GM19395 (cell line): ENCODE results near the gene CASP7.
A peak's percentile ranks its signal among the peaks of the same experiment; 100 is the strongest.

Experiments used
- ATAC-seq: cut with Tn5 transposase; IDR thresholded peaks from one replicate; pipeline ENCODE4 v1.9.1; 2021; ENCODE audit warnings: mild to moderate bottlenecking, moderate library complexity; ENCODE audit not compliant: unreplicated experiment

CASP7 gene

DNA sequence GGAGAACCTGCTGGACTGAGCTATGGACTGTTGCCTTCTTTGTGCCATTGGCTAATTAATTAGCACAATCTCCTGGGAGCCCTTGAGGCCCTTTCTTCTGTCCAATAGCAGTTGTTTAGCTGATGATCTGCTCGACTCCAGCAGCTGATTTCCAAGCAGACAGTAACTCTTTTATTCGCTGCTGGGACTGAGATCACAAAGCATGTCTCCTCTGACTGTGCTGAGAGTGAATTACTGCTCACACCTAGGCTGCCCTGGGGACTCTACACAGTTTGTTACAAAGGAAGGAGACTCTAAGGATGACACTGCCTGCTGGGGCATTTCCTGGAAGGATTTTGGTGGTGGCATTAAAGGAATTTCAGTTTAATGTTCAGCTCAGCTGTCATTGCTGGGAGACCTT is 31.4 kb downstream of the CASP7 start:
- no peak for ATAC-seq

DNA sequence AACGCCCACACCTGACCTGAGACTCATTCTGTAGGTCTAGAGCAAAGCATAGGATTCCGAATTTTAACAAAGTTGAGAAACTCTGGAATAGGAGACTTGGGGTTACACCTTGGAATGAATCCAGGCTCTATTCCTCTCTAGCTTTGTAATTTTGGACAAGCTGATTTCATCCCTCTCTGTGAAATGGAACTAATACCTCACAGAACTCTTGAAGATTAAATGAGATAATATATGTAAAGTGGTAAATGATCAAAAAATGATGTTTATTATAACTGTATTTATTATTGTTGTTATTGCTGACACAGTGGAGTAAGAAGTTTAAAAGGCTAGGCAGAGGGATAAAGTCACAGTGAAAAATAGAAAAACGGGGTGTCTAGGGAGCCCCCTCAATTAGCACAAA is 32.3 kb downstream of the CASP7 start:
- ATAC-seq, result no peak

DNA sequence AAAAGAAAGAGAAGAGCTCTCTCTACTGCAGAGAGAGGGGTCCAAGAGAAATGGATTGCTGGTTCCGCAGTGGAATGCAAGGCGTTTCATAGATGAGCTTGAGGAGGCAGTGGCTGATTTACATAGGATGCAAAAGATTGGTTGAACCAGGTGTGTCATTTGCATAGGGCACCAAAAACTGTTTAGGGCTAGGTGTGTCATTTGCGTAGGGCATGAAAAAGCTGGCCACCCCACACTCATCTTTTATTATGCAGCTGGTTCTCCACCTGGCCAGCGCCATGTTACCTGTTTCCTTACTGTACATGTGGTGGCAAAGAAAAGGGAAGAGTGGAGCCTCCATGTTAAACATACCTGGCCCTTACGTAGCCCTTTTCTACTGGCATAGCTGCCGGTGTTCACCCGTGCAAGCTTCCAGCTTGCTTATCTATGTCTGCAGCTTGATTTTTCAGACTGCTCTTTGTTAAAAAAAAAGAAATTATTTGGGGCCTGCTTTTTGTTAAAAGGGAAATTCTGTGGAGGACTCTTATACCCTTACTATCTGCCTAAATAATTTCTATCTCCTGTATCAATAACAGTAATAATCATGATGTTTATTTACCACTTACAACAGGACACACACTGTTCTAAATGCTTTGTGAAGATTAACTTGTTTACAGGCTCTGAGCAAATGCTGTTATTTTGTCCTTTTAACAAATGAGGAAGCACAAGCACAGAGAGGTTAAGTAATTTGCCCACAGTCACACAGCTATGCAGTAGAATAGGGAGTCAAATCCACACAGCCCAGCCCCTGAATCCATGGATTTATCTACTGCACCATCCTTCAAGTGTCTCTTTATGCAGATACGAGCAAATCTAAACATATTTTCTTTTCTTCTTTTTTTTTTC is 33.3 kb downstream of the CASP7 start:
- ATAC-seq, result no peak

DNA sequence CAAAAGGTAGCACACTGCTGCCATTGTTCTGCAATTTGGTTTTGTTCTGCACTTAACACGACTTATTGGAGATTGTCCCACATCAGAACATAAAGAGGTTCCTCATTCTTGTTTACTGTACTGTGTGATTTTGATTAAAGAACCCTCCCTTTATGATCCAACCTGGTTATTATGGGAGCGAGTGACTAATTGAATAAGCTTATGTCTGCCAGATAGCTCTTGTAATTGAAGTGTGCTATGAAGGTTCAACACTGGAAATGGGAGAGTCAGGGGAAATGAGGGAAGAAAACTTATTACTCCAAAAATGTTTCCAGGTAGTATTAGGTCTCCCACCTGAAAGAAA is 33.9 kb downstream of the CASP7 start:
- ATAC-seq, result no peak

DNA sequence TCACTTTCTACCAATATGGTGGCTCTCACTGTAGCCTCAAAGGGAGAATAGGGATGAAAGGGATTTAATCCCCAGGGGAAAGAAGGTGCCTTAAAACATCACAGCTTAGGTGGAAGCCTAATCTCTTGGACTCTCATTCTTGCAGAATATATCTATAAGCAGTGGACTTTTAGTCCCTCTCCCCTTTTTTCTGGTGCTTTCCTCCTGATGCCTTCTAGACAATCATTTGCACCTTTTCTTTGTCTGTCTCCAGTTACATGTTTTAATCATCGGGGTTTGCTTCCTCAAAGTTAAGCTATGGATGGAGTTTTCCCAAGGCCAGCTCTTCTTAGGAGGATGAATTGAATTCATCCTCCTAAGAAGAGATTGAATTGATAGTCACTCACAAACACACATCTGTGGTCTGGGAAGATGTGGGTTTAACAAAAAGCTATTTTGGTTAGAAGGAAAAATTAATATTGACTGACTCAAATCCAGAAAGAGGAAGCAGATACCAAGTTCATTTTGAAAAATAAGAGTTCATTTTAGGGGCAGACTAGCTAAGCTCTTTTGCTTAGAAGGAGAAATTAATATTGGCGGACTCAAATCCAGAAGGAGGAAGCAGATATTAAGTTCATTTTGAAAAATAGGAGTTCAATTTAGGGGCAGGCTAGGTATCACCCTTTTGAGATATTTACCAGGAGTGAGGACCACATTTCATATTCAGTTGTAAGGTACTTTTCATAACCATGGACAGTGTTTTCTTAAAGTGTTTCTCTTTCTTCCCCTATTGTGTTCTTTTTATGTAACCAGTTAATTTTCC is 36.6 kb downstream of the CASP7 start:
- ATAC-seq, result peak; percentile 56

DNA sequence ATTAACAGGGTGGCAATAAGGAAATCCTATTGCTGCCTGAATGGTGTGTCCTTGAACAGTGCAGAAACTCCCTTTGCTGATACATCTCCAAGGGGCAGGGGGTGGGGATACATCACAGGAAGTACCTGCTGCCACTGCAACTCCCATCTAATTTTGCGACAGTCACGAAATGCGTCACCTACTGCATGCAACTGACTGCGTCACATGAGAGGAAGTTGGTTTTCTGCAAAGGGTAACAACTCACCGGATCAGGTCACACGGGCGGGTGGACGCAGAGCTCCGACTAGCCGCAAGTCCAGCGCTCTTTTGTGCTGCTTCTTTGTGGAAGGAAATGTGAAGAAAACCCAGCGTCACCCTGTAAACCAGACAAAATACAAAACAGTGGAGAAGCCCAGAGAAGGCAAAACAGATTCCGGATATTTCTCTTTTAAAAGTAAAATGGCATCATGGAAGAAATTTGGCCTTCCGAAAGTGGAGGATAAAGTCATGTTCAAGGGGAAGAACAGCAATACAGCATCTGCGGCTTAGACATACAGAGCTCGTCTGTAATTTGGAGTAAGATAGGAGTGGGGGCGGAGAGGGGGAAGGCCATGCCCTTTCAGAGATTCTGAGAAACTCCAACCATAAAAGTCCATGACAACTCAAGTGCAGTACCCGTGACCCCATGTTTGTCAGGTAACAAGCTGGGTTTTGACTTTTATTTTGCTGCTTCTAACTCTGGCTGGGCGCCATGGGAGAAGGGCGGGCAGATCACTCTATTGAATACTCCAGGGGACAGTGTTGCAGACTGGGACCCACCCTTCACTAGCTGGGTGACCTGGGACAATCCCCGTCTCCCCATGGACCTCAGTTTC is 39.5 kb downstream of the CASP7 start:
- no peak for ATAC-seq

DNA sequence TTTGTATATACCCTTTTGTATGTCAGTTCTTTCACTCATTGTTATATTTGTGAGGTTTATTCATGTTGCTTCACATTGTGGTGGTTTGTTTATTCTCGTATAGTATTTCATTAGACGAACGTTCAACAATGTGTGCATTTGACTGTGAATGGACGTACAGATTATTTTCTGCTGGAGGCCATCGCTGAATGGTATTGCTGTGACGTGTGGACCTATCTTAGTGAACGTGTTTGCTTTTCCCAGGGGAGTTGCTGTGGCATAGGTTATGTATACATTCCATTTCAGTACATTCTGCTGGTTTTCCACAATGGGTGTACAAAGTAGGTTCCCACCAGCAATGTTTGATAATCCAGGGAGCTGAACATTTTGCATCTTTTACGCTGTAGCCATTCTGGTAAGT is 40.7 kb downstream of the CASP7 start:
- no peak for ATAC-seq

DNA sequence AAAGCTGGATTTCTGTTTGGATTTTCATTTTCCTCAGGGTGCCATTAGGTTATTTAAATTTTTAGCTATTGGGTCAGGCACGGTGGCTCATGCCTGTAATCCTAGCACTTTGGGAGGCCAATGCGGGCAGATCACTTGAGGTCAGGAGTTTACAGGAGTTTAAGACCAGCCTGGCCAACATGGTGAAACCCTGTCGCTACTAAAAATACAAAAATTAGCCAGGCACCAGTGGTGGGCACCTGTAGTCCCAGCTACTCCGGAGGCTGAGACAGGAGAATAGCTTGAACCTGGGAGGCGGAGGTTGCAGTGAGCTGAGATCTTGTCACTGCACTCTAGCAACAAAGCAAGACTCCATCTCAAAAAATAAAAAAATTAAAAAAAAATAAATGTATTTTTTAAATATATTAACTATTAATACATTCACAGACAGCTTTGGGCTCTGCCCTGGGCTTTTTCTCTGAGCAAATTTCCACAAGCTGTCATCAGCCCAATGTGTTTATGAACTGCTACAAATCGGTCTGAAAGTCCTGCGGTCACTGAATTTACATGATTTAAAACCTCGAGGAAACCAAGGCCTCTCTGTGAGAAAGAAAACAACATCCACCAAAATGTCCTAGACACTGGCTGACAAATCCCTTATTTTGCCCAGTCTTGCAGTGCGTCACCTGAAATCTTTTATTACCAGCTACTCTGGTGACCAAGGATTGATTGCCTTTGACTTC is 52.6 kb downstream of the CASP7 start:
- ATAC-seq, result no peak

DNA sequence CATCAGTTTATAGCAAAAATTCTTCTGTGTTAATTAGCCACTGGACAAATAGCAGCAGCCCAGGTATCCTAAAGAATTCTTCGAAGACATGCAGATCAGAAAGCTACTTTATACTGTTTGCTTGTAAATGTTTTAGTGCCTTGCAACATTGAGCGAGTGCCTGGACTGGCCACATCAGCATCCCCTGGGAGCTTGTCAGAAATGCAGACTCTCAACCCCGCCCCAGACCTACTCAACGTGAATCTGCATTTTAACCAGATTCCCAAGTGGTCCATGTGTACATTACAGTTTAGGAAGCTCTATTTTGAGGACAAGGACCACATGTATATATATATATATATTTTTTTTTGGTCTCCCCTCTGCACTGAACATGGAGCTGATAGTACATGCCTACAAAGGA is 53.3 kb downstream of the CASP7 start:
- no peak for ATAC-seq

DNA sequence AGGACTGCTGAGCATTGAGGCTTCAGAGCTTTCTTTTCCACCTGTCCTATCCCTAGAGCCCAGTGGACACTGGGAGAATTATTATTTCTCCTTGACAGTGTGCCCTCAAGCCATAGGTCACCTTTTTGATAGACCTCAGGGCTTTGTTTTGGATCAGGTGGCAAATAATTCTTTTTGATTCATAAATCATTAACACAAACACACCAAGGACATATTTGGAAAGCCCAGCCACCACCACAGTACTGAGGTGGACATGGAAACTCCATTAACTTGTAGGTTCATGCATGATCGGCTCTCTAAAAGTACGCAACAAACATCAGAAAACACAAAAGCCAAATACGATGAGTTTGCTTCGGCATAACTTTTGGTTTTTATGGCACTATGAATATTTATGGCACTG is 53.9 kb downstream of the CASP7 start:
- ATAC-seq, result no peak

DNA sequence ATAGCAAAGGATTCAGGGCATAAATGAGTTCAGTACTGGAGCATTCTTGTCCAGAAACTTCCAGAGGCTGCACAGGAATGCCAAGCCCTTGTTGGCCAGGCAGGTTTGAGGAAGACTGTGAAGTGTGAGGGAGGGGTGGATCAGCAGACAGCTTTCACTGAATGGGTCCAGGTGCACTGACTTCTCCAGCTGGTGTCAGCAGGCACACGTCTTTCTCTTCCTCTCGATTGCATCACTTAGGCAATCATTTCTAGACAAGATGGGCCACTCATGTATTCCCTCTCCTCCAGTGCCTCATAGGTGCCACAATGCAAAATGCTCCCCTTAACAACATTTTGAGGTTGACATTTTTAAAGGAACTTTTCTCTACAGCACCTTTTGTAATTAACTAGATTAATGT is 56.2 kb downstream of the CASP7 start:
- peak; percentile 98 for ATAC-seq

DNA sequence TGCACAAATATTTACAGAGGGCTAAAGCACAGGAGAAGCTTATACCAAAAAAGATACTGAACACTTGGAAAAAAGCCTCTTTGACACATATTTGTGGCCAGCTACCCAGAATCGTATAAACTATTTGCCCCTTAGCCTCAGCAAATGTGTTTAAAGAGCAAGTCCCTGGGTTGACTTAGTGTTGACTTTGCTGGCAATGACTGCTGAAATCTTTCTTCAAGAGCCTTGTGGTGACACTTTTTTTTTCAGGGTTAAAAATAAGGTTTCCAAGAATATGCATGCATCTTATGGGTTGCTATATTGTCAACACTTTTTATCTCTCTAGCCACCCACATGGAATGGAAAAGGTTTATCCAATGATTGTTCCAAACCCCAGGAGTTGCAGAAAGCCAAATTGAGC is 56.9 kb downstream of the CASP7 start:
- no peak for ATAC-seq

DNA sequence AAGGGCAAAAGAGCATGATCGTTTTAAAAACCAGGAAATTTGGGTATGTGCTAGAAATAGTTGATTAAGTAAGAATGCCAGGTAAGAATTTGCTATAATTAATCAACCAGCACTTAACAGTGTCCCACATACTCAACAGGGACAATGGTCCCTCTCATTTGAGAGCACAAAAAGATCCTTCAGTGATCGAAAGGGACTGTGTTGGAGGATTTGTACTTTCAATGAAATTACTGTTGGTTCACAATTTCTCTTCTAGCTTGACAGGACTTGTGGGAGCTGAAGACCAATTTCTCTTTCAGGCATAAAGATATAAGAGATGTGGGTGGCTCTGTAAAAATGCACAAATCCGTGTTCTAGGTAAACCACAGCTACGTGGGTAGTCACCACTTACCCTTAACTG is 59.3 kb downstream of the CASP7 start:
- ATAC-seq, result no peak

DNA sequence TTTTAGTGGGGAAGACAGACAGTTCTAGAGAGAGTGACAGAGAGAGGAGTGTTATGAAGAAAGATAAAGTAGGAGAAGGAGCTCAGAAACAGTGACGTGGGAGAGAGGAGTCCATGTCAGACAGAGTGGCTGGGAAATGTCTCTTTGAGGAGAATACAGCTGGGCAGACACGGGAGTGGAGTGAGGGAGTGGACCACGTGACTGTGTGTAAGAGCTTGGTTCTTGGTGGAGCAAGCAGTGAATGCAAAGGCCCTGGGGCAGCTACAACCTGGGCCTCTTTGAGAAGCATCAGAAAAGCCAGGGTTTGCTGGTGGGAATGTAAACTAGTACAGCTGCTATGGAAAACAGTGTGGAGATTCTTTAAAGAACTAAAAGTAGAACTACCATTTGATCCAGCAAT is 59.9 kb downstream of the CASP7 start:
- no peak for ATAC-seq

DNA sequence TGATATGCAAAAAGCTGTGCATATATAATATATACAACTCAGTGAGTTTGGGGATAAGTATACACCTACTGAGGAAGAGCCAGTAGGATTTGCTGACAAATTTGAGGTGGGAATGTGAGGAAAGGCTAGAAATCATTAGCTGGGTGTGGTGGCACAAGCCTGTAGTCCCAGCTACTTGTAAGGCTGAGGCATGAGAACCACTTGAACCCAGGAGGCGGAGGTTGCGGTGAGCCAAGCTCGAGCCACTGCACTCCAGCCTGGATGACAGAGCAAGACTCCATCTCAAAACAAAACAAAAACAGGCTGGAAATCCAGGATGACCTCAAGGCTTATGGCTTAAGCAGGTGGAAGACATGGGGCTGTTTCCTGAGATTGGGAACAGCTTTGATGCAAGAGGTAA is 61.1 kb downstream of the CASP7 start:
- ATAC-seq, result no peak

DNA sequence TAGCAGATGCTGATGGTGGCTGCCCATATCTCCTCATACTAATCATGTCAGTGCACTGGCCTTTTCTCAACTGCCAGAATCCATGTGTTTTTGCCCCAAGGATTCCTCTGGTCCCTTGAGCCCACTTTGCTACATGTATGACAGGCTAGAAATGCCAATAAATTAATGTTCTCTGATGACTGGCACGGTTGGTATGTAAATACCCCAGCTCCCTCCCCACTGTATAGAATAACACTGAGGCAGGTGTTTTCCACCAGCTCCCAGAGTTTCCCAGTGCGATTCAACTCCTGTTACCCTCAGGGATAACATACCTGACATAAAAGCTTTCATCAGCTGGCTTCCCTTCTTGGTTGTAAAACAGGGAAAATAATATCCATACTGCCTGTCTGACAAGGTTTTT is 62.8 kb downstream of the CASP7 start:
- no peak for ATAC-seq

DNA sequence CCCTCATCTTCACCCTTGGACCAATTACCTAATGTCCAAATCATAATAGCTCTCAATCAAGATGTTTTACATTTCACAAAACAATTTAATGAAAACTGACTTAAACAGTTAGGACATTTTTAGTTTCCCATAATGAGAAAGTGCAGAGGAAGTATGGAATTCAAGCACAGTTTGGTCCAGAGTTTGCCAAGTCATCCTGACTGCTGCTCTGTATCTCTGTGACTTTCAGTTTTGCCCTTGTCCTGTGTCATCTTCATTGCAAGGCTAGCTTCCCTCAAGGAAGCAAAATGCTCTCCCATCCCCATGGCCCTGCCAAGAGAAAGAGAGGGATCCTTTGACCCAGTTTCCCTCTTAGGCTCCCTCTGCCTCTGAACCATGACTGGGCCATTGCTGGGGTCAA is 63.9 kb downstream of the CASP7 start:
- ATAC-seq, result no peak

DNA sequence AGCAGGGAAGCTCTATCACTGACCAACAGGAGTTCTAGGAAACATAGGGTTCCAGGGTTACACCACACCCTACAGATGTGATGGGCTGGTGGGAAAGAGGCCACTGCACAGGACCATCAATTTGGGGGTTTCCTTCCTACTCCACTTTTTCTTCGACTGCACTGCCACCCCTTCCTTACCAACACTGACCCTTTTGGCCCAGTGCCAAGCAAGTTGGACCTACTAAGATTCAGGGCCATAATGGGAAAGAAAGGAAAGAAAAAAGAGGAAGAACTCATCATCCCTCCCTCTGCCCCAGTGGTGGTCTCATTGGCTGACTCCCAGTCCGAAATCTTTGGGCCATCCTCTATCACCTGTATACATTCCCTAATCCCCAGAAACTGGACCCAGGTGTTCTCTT is 65.7 kb downstream of the CASP7 start:
- no peak for ATAC-seq

DNA sequence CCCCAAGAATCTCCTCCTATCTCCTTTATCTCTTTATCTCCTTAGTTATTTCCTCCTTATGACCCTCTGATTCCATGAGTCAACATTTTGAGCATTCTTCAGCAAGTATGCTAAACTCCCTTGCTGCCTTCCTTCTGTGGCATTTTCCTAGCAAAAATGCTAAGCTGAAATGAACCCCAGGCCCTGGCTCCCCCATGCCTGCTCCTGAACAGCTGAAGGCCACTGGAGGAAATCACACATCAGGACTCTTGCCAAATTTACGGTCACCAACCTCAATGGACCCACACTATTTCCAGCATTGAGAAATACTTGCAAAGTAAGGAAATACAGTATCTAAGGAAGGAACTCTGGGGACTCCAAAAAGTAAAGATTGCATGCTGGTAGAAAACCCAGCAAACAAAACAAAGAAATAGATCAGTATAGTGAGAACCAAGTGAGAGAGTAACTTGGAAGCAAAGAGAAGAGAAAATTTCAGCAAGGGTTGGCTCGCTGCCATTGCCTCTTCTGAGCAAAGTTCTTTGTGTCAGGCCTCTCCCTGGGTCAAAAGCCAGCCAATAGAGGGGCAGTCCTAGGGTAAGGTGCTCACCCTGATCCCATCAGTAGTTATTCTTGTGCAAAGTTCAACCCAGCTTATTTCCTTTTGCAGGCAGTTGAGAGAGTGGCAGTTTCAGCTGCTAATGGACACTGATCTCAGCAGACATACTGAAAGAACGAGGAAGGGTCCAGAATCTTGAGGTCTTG is 66.7 kb downstream of the CASP7 start:
- no peak for ATAC-seq

DNA sequence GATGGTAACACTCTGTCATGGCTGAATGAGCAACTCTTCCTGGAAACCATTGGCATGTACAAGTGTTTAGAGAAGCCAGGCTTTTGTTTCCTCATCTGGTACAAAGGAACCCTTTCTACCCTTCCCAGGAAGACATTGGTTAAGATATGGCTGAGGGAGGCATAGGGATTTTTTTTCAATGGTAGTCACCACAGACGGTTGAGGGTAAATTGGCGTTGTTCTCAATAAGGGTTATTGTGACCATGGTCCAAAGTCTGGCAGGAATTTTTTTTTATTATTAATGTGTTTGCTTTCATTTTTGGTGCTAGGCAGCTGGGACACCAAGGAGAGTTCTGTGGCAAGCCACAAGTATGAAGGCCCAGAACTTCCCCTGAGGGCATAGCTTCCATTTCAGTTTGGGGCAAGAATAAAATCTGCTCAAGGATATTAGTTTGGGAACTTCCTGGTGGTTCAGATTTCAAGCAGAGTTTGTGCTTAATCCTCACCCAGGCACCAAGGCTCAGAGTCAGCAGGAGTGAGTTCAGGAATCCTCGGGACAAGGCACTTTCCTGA is 71.5 kb downstream of the CASP7 start, which contains the start of gene PLEKHS1:
Gene PLEKHS1 (plus strand): TSS at position 502 of the 552 bp plus-strand sequence. CDS start 3,596 bp downstream, outside the sequence.
- no peak for ATAC-seq
